ENCODE measurements around the gene TUBB6.

GRCh38 chr18:12334863-12335262, 26.8 kb downstream of the TUBB6 start:
- no peak for TF ChIP-seq ZNF302 (tag by site-specific recombination; IDR thresholded peaks at IDR 0.05; ENCODE audit: low read depth)
- TF ChIP-seq CTCF (tag by site-specific recombination; IDR thresholded peaks at IDR 0.05): no peak
